Measurements from ENCODE around the gene CPT1A.

Gene CPT1A

GRCh38 chr11:68819362-68819761 is 22.4 kb downstream of the CPT1A start:
- Histone ChIP-seq H3K4me1 (ENCODE audit: insufficient read depth, low read length, severe bottlenecking) (peaks cover 8% of the 10 kb centered on the region), H3K9me2 (ENCODE audit: low read depth, low read length) (no peaks in the 10 kb centered on the region), H2AFZ (ENCODE audit: low read length) (no peak overlapping the region), H3K79me2 (ENCODE audit: insufficient read depth, low read length) (no peaks in the 10 kb centered on the region), H3K36me3 (ENCODE audit: insufficient read depth, low read length) (peaks cover 7% of the 10 kb centered on the region), H3K4me3 (ENCODE audit: low read depth, low read length, poor library complexity, severe bottlenecking) (no peak overlapping the region), H3F3A (ENCODE audit: insufficient read depth, low read length) (no peaks in the 10 kb centered on the region), H4K20me1 (ENCODE audit: insufficient read depth, low read length) (no peaks in the 10 kb centered on the region), H3K27me3 (ENCODE audit: insufficient read depth, low read length) (no peaks in the 10 kb centered on the region), H3K4me2 (ENCODE audit: low read length) (no peak overlapping the region), H3K9me3 (ENCODE audit: low read length) (no peaks in the 10 kb centered on the region), H3K27ac (ENCODE audit: low read depth, low read length, poor library complexity, severe bottlenecking) (no peak overlapping the region), H3K9ac (ENCODE audit: low read length) (no peak overlapping the region)
- no peak for TF ChIP-seq EZH2 (IDR thresholded peaks at IDR 0.05; ENCODE audit: borderline replicate concordance, low read length)

- no peaks in the 10 kb centered on the region for H4K20me1 ChIP-seq (ENCODE audit: insufficient read depth, low read length)
- H3K27ac ChIP-seq (ENCODE audit: low read depth, low read length, poor library complexity, severe bottlenecking) = no peak overlapping the region
- H3K9ac ChIP-seq (ENCODE audit: low read length) = no peak overlapping the region
- no peaks in the 10 kb centered on the region for H3F3A ChIP-seq (ENCODE audit: insufficient read depth, low read length)
- TF ChIP-seq CTCF (IDR thresholded peaks at IDR 0.05; ENCODE audit: low read length) (no peak), EZH2 (IDR thresholded peaks at IDR 0.05; ENCODE audit: borderline replicate concordance, low read length) (no peak)
- H3K79me2 ChIP-seq (ENCODE audit: insufficient read depth, low read length) = no peaks in the 10 kb centered on the region
- H3K4me3 ChIP-seq (ENCODE audit: low read depth, low read length, poor library complexity, severe bottlenecking) = no peak overlapping the region
- H3K9me3 ChIP-seq (ENCODE audit: low read length) = no peaks in the 10 kb centered on the region
- H3K4me2 ChIP-seq (ENCODE audit: low read length) = no peak overlapping the region
- peaks cover 7% of the 10 kb centered on the region for H3K36me3 ChIP-seq (ENCODE audit: insufficient read depth, low read length)
- H3K4me1 ChIP-seq (ENCODE audit: insufficient read depth, low read length, severe bottlenecking) = peaks cover 17% of the 10 kb centered on the region
- H2AFZ ChIP-seq (ENCODE audit: low read length) = no peak overlapping the region
- no peaks in the 10 kb centered on the region for H3K9me2 ChIP-seq (ENCODE audit: low read depth, low read length)
- H3K27me3 ChIP-seq (ENCODE audit: insufficient read depth, low read length) = no peaks in the 10 kb centered on the region
Measured at GRCh38 chr11:68818181-68818580, 23.5 kb downstream of the CPT1A start.

- Histone ChIP-seq H3K36me3 (ENCODE audit: insufficient read depth, low read length) (peaks cover 7% of the 10 kb centered on the region), H3K4me3 (ENCODE audit: low read depth, low read length, poor library complexity, severe bottlenecking) (no peak overlapping the region), H3K9ac (ENCODE audit: low read length) (no peak overlapping the region), H3K9me2 (ENCODE audit: low read depth, low read length) (no peaks in the 10 kb centered on the region), H3K4me1 (ENCODE audit: insufficient read depth, low read length, severe bottlenecking) (peaks cover 17% of the 10 kb centered on the region), H3K9me3 (ENCODE audit: low read length) (no peaks in the 10 kb centered on the region), H2AFZ (ENCODE audit: low read length) (no peak overlapping the region), H3F3A (ENCODE audit: insufficient read depth, low read length) (no peaks in the 10 kb centered on the region), H3K79me2 (ENCODE audit: insufficient read depth, low read length) (no peaks in the 10 kb centered on the region), H3K27me3 (ENCODE audit: insufficient read depth, low read length) (no peaks in the 10 kb centered on the region), H4K20me1 (ENCODE audit: insufficient read depth, low read length) (no peaks in the 10 kb centered on the region), H3K27ac (ENCODE audit: low read depth, low read length, poor library complexity, severe bottlenecking) (no peak overlapping the region), H3K4me2 (ENCODE audit: low read length) (no peak overlapping the region; the same call in 1 of the 2 replicates)
- TF ChIP-seq CTCF (IDR thresholded peaks at IDR 0.05; ENCODE audit: low read length) = no peak
- no peak for TF ChIP-seq EZH2 (IDR thresholded peaks at IDR 0.05; ENCODE audit: borderline replicate concordance, low read length)
Measured at GRCh38 chr11:68817554-68817953, 24.2 kb downstream of the CPT1A start.

GRCh38 chr11:68816917-68817419 is 24.7 kb downstream of the CPT1A start:
- Histone ChIP-seq H3K4me1 (ENCODE audit: insufficient read depth, low read length, severe bottlenecking) (peaks cover 17% of the 10 kb centered on the region), H2AFZ (ENCODE audit: low read length) (no peak overlapping the region), H3K9ac (ENCODE audit: low read length) (no peak overlapping the region), H3K27ac (ENCODE audit: low read depth, low read length, poor library complexity, severe bottlenecking) (no peak overlapping the region), H3K36me3 (ENCODE audit: insufficient read depth, low read length) (peaks cover 7% of the 10 kb centered on the region), H3K4me2 (ENCODE audit: low read length) (no peak overlapping the region; the same call in 1 of the 2 replicates), H3F3A (ENCODE audit: insufficient read depth, low read length) (no peaks in the 10 kb centered on the region), H3K79me2 (ENCODE audit: insufficient read depth, low read length) (no peaks in the 10 kb centered on the region), H3K27me3 (ENCODE audit: insufficient read depth, low read length) (no peaks in the 10 kb centered on the region), H3K9me2 (ENCODE audit: low read depth, low read length) (no peaks in the 10 kb centered on the region), H3K4me3 (ENCODE audit: low read depth, low read length, poor library complexity, severe bottlenecking) (no peak overlapping the region), H4K20me1 (ENCODE audit: insufficient read depth, low read length) (no peaks in the 10 kb centered on the region), H3K9me3 (ENCODE audit: low read length) (no peaks in the 10 kb centered on the region)
- TF ChIP-seq EZH2 (IDR thresholded peaks at IDR 0.05; ENCODE audit: borderline replicate concordance, low read length) (no peak), CTCF (IDR thresholded peaks at IDR 0.05; ENCODE audit: low read length) (no peak)
